HG03439 (cell line): ENCODE data around the gene CNNM3.
"Not testable (repeated sequence)": the region's sequence is repeated elsewhere in the genome, so short reads cannot be mapped to it uniquely, and the experiment has no call there.

Experiments
- ATAC-seq: cut with Tn5 transposase; IDR thresholded peaks from one replicate; pipeline ENCODE4 v1.9.1; 2021; ENCODE audit warnings: mild to moderate bottlenecking, moderate library complexity; ENCODE audit not compliant: unreplicated experiment

Gene CNNM3

DNA sequence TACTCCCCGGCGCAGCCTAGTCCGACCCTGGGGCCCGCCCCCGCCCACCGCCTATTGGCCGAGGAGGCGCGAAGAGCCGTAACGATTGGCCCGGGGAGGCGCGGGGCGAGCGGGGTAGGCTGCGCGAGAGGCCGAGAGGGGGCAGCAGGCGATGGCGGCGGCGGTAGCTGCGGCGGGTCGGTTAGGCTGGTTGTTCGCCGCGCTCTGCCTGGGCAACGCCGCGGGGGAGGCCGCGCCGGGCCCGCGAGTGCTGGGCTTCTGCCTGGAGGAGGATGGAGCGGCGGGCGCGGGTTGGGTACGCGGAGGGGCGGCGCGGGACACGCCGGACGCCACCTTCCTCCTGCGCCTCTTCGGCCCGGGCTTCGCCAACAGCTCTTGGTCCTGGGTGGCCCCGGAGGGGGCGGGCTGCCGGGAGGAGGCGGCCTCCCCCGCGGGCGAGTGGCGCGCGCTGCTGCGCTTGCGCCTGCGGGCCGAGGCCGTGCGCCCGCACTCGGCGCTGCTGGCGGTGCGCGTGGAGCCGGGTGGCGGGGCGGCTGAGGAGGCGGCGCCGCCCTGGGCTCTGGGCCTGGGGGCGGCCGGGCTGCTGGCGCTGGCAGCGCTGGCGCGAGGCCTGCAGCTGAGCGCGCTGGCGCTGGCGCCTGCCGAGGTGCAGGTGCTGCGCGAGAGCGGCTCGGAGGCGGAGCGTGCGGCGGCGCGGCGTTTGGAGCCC is at the start of gene CNNM3:
CNNM3 (plus strand) TSS at position 142 of the 709 bp plus-strand sequence; CDS start at position 152, 10 bp downstream.
- peak; percentile 77 for ATAC-seq

DNA sequence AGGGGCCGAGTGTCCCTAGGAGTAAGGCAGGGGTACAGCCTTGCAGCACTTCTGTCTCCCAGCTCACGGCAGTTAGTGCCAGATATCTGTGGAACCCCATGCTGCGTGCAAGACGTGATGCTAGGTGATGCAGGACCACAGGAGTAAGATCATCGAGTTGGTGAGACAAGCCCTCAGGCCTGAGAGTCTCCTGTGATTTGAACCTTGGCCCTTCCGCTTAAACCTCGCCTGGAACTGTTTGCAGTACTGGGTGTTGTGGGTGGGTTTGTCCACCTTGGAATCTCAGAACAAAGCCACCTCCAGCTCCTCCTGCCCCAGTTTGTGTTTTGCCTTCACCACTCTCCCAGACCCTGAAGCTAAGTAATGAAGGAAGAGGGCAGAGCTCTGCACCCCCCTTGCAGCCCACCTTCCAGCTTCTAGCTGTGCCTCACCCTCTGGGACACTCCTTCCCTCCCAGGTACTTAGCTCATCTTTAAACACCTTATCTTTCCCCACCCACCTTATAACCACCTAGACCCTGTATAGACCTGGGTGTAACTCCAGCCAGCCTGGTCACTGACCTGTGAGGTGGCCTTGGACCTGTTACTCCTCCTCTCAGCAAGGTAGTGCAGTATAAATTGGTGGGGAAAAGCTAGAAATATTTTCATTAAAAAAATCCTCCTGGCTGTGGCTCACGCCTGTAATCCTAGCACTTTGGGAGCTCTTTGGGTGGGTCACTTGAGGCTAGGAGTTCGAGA is 48.8 kb upstream of the CNNM3 start:
- no peak for ATAC-seq

DNA sequence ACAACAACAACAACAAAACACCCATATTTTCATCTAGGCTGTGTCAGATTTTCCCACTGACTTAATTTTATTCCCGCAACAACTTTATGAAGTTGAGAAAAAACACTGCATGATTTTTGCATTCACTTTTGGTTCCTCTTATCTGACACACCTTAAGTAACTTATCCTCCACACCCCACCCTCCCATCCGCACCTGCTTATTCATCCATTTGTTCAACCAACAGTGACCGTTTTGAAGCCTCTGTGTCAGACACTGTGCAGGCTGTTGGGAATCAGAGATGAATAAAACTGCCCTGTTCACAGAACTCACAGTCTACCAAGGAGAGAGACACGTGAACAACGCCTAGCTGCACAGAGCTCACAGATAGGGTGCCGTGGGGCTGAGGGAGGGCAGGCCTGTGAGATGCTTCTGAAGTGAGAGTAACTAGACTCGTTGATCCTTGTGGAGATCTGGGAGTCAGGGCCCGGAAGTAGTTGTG is 47.9 kb upstream of the CNNM3 start:
- no peak for ATAC-seq

- no peak for ATAC-seq
These were observed 46.3 kb upstream of the CNNM3 start for GRCh38 chr2:96769814-96770213.

DNA sequence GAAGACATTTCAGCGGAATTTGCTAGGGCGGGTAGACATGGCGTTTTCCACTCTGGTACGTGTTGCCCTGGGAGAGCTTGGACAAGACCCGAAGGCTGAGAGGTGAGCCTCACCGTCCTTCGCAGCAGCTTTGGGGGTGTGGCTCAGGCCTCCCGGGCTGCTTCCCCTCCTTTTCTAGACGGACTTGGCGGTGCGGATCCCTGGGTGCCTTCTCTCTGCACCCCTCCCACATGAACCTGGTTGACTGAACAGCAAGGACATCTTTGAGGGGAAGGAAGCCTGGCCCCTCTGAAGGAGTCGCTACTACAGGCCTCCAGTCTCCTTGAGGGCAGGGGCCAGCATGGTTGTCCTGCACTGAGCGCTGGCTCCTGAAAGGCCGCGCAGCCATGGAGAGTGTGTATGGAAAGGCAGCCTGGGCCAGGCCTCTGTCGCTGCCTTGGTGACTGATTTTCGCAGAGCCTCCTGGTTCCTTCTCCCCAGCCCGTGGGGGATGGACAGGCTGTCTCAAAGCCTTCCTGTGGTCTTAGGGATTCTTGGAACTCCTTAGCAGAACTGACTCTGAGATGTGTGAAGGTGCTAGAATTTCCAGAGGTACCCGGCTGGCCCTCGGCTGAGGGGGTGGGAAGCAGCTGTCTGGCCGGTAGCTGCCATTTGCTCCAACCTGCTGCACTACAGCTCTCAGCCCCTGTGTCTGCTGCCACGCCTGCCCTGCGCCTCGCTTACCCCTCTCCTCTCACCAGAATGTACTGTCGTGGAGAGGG is 45.4 kb upstream of the CNNM3 start:
- no peak for ATAC-seq

- no peak for ATAC-seq
These were observed 44.1 kb upstream of the CNNM3 start for GRCh38 chr2:96771796-96772618.

- no peak for ATAC-seq
These were observed 43.0 kb upstream of the CNNM3 start for GRCh38 chr2:96772903-96773671.

DNA sequence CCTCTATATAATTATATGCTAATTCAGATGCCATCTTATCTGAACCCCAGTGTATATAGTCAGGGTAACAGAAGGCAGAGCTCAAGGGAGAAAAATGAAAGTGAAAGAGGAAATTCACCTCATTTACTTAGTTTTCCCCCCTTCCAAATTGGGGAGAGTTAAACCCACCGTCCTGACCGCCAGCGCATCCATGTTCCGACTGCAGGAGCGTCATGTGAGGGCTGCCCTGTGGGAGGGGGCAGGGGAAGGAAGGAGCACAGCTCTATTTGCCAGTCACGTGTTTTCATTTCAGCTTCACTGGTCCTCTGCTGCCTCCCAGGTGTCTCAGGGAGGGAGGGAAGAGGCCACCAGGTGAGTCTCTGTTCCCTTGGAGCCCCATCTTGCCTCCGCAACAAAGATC is 42.1 kb upstream of the CNNM3 start:
- ATAC-seq: no peak

- ATAC-seq: no peak
These were observed 40.9 kb upstream of the CNNM3 start for GRCh38 chr2:96775160-96775559.

DNA sequence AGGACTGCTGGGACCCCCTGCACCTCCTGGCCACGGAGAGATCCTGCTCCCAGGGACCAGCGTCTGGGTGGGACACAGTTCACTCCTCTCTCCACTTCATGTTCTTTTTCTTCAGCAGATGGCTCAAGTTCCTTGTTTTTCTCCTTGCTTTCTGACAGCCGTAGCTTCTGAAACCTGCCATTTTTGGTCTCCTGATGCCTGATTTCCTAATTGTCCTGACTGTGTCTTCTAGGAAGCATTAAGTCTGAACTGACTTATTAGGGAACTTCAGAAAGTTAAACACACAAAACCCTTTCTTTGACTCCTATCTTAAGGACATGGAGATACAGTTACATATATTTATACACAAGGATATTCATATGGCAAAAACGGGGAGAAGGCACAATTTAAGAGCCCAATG is 32.7 kb upstream of the CNNM3 start:
- no peak for ATAC-seq

DNA sequence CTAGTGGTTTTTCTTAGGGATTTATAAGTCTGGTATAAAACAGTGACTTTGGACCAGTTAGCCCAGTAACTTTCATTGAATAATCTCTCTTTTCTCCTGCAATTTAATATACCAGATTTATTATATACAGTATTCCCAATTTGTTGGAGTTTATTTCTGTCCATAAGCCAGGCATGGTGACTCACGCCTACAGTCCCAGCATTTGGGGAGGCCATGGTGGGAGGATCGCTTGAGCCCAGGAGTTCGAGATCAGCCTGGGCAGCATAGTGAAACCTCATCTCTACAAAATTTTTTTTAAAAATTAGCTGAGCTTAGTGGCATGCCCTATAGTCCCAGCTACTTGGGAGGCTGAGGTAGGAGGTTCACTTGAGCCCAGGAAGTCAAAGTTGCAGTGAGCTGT is 28.7 kb upstream of the CNNM3 start:
- no peak for ATAC-seq

GRCh38 chr2:96788442-96789244 is 27.4 kb upstream of the CNNM3 start:
- ATAC-seq: no peak

GRCh38 chr2:96789245-96789617 is 26.8 kb upstream of the CNNM3 start:
- ATAC-seq: no peak

- no peak for ATAC-seq
These were observed 23.0 kb upstream of the CNNM3 start for GRCh38 chr2:96792772-96793749.

DNA sequence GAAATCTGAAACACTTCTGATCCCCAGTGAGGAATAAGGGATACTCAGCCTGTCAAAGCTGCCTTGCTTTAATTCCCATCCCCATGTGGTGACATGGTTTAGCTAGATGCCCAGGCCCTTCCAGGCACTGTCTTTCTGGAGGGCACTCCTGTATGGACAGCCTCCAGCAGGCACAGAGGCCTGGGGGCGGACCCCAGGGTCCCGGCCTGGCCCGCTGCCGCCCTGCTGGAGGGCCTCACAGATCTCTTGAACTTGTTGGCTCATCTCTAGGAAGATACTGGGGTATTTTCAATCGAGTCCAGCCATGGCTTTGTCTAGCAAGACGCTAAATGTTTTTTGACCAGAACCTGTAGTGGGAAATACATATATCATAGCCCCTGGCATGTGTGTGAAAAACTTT is 21.0 kb upstream of the CNNM3 start:
- ATAC-seq: no peak

- not testable (repeated sequence) for ATAC-seq
These were observed 19.6 kb upstream of the CNNM3 start for GRCh38 chr2:96796497-96796896.

- no peak for ATAC-seq
These were observed 18.9 kb upstream of the CNNM3 start for GRCh38 chr2:96797066-96797625.
